Gastroesophageal sphincter (tissue), 4 donors: ENCODE measurements around the gene RYR3. TPM values are rescaled to one million over a fixed set of nuclear protein-coding genes. Genes with fewer than 3 reads are reported as not detected.

Experiments
- ATAC-seq: fragments of 150-250 bp; one replicate; pipeline ENCODE4 v1.9.1; 2016; ENCODE audit warnings: mild to moderate bottlenecking, moderate library complexity
- H3K27ac ChIP-seq, 4 donors: fragments of 200-600 bp; sonication (generic) in 3 of 4; 1 replicate in 3 of 4; 2 replicates in 1 of 4; pipeline ENCODE4 v1.5.1; 2016 to 2019
- H3K27me3 ChIP-seq: fragments of 200-600 bp; sonication (generic); one replicate; pipeline ENCODE4 v1.5.1; 2019
- H3K36me3 ChIP-seq, 2 donors: fragments of 200-600 bp; sonication (generic); one replicate each; pipeline ENCODE4 v1.5.1; 2019; ENCODE audit warnings: control low read depth in 1 of 2
- H3K4me1 ChIP-seq, 3 donors: fragments of 200-600 bp; sonication (generic); 1 replicate in 2 of 3; 2 replicates in 1 of 3; pipeline ENCODE4 v1.5.1; 2016 to 2019; ENCODE audit warnings: control low read depth in 2 of 3
- H3K4me3 ChIP-seq, 2 donors: fragments of 200-600 bp; sonication (generic); one replicate each; pipeline ENCODE4 v1.5.1; 2019; ENCODE audit warnings: mild to moderate bottlenecking in 1 of 2, moderate library complexity in 1 of 2
- H3K9me3 ChIP-seq, 3 donors: fragments of 200-600 bp; sonication (generic); one replicate each; pipeline ENCODE4 v1.5.1; 2017 to 2019; ENCODE audit warnings: control low read depth in 2 of 3
- CTCF ChIP-seq, 4 experiments: fragments of 200-600 bp in 2 of 4; fragments of 450-650 bp in 2 of 4; sonication (generic) in 1 of 4; IDR thresholded peaks; one replicate each; pipeline ENCODE4 v1.5.1; 2017 to 2019; ENCODE audit warnings: antibody characterized with exemption in 4 of 4, mild to moderate bottlenecking in 2 of 4, moderate library complexity in 2 of 4
- EP300 ChIP-seq: sonication (generic); formaldehyde crosslinking; IDR thresholded peaks from one replicate; pipeline ENCODE4 v1.6.1; 2017; ENCODE audit warnings: antibody characterized with exemption, mild to moderate bottlenecking
- POLR2A ChIP-seq, 2 donors: fragments of 450-650 bp; IDR thresholded peaks; one replicate each; pipeline ENCODE4 v1.6.1; 2017; ENCODE audit warnings: antibody characterized with exemption in 2 of 2, mild to moderate bottlenecking in 2 of 2, moderate library complexity in 1 of 2
- POLR2AphosphoS5 ChIP-seq: sonication (generic); formaldehyde crosslinking; IDR thresholded peaks from one replicate; pipeline ENCODE4 v1.6.1; 2017; ENCODE audit warnings: antibody characterized with exemption
- WGBS, 2 donors: methylation state at CpG; one replicate each; pipeline ENCODE4 v1.1.5; 2018; ENCODE audit warnings: low coverage in 1 of 2; 5-methylcytosine and 5-hydroxymethylcytosine counted together
- total RNA-seq, 4 donors: library from RNA; depleted of rRNA; stranded (reverse); fragments of >200 nt; gene quantifications; one replicate each; pipeline ENCODE4 v1.1.0, GENCODE V29; 2016

The RYR3 gene
- total RNA-seq, 4 donors from 2014 or later, result 3.5 to 10.2 (median 6.2) TPM

- no peaks in the 10 kb centered on the region for H3K27me3 ChIP-seq
- H3K36me3 ChIP-seq, result peaks cover 0 to 28% of the 10 kb centered on the region in 2 donors
- H3K4me3 ChIP-seq, result no peak overlapping the region
- no peak overlapping the region for H3K27ac ChIP-seq
- peaks cover 0 to 23% (median 0%) of the 10 kb centered on the region in 3 donors for H3K9me3 ChIP-seq
- no peaks in the 10 kb centered on the region for H3K4me1 ChIP-seq
- no peak for TF ChIP-seq EP300
- TF ChIP-seq POLR2AphosphoS5, result no peak
- TF ChIP-seq CTCF (IDR thresholded peaks at IDR 0.05), result no peak
- no peak for TF ChIP-seq POLR2A (IDR thresholded peaks at IDR 0.05)
- no peak for ATAC-seq
Observed at GRCh38 chr15:33710748-33711147, 400.0 kb downstream of the RYR3 start.

- no peak for TF ChIP-seq POLR2A (IDR thresholded peaks at IDR 0.05)
- TF ChIP-seq CTCF (IDR thresholded peaks at IDR 0.05), result no peak
- no peak for TF ChIP-seq EP300
- no peak for TF ChIP-seq POLR2AphosphoS5
- Histone ChIP-seq H3K4me1 (no peaks in the 10 kb centered on the region), H3K27ac (no peak overlapping the region), H3K9me3 (peaks cover 0 to 8% (median 0%) of the 10 kb centered on the region in 3 donors), H3K4me3 (no peak overlapping the region), H3K27me3 (no peaks in the 10 kb centered on the region), H3K36me3 (peaks cover 0 to 12% of the 10 kb centered on the region in 2 donors)
- no peak for ATAC-seq
- 85 to 100% methylated on average over 2 to 5 of the region's 5 CpGs for WGBS, 2 donors
Observed at GRCh38 chr15:33716025-33716424, 405.3 kb downstream of the RYR3 start.

GRCh38 chr15:33720952-33721351 lies 410.2 kb downstream of the RYR3 start:
- Histone ChIP-seq H3K4me3 (no peak overlapping the region), H3K36me3 (peaks cover 0 to 22% of the 10 kb centered on the region in 2 donors), H3K4me1 (no peaks in the 10 kb centered on the region), H3K27ac (no peak overlapping the region), H3K27me3 (no peaks in the 10 kb centered on the region), H3K9me3 (no peaks in the 10 kb centered on the region)
- no peak for ATAC-seq
- TF ChIP-seq POLR2AphosphoS5 (no peak), EP300 (no peak), POLR2A (IDR thresholded peaks at IDR 0.05) (no peak), CTCF (IDR thresholded peaks at IDR 0.05) (no peak)
- WGBS, 2 donors, result 79 to 83% methylated on average over 2 to 5 of the region's 5 CpGs

- ATAC-seq, result no peak
- no peak overlapping the region for H3K27ac ChIP-seq
- 17 to 43% methylated on average over 1 to 2 of the region's 2 CpGs for WGBS, 2 donors
- no peaks in the 10 kb centered on the region for H3K4me1 ChIP-seq
- peaks cover 0 to 33% of the 10 kb centered on the region in 2 donors for H3K36me3 ChIP-seq
- H3K9me3 ChIP-seq, result no peaks in the 10 kb centered on the region
- H3K27me3 ChIP-seq, result no peaks in the 10 kb centered on the region
- no peak overlapping the region for H3K4me3 ChIP-seq
- no peak for TF ChIP-seq POLR2A (IDR thresholded peaks at IDR 0.05)
- TF ChIP-seq EP300, result no peak
- TF ChIP-seq POLR2AphosphoS5, result no peak
- TF ChIP-seq CTCF (IDR thresholded peaks at IDR 0.05), result no peak
Observed at GRCh38 chr15:33722005-33722672, 411.4 kb downstream of the RYR3 start.

GRCh38 chr15:33722673-33723015 lies 411.9 kb downstream of the RYR3 start:
- 92 to 93% methylated on average over 6 of the region's 12 CpGs for WGBS, 2 donors
- TF ChIP-seq EP300 (no peak), CTCF (IDR thresholded peaks at IDR 0.05) (no peak), POLR2A (IDR thresholded peaks at IDR 0.05) (no peak), POLR2AphosphoS5 (no peak)
- peaks cover 0 to 38% of the 10 kb centered on the region in 2 donors for H3K36me3 ChIP-seq
- no peak overlapping the region for H3K4me3 ChIP-seq
- H3K27ac ChIP-seq, result no peak overlapping the region
- no peaks in the 10 kb centered on the region for H3K9me3 ChIP-seq
- H3K27me3 ChIP-seq, result no peaks in the 10 kb centered on the region
- H3K4me1 ChIP-seq, result no peaks in the 10 kb centered on the region
- ATAC-seq, result no peak
